Measurements from ENCODE around the gene KRTAP5-1.

The KRTAP5-1 gene

DNA sequence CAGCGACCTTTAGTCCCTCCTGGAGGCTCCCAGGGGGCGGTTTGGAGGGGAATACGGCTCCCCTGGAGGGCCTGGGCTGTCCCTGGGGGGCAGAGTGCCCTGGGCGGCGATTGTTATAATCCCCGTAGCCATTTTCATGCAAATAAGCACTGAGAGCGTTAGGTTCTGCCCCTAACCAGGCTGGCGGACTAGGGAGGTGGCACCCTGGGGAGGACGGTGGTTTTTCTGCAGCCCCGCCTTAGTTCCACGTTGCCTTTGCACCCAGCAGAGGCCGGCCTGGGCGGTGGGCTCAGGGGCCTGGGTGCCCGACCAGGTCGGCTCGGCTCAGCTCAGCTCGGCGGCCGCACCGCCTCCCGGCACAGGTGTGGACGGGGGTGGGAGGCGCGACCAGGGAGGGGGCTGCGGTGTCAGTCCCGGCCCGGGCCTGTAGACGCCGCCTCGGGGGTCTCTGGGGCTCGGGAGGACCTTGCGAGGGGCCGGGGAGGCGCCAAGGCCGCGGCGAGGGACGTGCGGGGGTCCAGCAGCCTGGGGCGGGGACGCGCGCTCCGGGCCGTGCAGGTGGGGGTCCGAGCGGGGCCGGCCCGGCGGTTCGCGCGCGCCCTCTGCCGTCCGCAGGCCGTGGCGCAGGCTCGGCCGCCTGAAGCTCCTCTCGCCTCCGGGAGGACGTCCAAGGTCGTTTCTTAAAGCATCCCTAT lies 10.7 kb downstream of the KRTAP5-1 start:
- peaks cover 23% of the 10 kb centered on the region for H3K36me3 Mint-ChIP-seq (ENCODE audit: insufficient read depth)
- ATAC-seq (replicated peaks; ENCODE audit: extremely low read depth, poor library complexity, severe bottlenecking) (peak; percentile 50), DNase-seq (ENCODE audit: low spot score in 2 of 2) (peak in 1 of 2 donors; percentile 57)
- H3K27ac Mint-ChIP-seq (ENCODE audit: low read depth) = peak overlapping the region; percentile 93
- H3K4me1 Mint-ChIP-seq = peaks cover 16% of the 10 kb centered on the region
- H3K27me3 Mint-ChIP-seq = no peaks in the 10 kb centered on the region
- H3K4me3 Mint-ChIP-seq = peak overlapping the region; percentile 88
- H3K9me3 Mint-ChIP-seq = no peaks in the 10 kb centered on the region

DNA sequence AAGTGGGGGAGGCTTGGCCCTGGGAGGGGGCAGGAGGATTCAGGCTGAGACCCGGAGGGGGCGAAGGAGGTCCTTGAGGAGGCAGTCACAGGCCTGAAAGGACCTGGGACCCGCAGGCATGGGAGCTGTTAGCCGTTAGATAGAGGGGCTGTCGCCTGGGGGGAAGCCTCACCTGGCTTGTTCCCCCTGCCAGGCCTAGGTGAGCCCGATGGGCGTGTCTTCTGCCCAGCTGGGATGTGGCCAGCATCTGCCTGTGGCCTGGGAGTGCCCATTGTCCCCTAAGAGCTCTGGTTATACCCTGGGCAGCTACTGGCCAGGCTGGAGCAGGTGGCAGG lies 11.2 kb downstream of the KRTAP5-1 start:
- Mint-ChIP-seq H3K27me3 (no peaks in the 10 kb centered on the region), H3K9me3 (no peaks in the 10 kb centered on the region), H3K4me1 (peaks cover 21% of the 10 kb centered on the region), H3K4me3 (peak overlapping the region; percentile 88), H3K36me3 (ENCODE audit: insufficient read depth) (peaks cover 25% of the 10 kb centered on the region), H3K27ac (ENCODE audit: low read depth) (peak overlapping the region; percentile 93)
- ATAC-seq (replicated peaks; ENCODE audit: extremely low read depth, poor library complexity, severe bottlenecking) (no peak), DNase-seq (ENCODE audit: low spot score in 2 of 2) (no peak)

DNA sequence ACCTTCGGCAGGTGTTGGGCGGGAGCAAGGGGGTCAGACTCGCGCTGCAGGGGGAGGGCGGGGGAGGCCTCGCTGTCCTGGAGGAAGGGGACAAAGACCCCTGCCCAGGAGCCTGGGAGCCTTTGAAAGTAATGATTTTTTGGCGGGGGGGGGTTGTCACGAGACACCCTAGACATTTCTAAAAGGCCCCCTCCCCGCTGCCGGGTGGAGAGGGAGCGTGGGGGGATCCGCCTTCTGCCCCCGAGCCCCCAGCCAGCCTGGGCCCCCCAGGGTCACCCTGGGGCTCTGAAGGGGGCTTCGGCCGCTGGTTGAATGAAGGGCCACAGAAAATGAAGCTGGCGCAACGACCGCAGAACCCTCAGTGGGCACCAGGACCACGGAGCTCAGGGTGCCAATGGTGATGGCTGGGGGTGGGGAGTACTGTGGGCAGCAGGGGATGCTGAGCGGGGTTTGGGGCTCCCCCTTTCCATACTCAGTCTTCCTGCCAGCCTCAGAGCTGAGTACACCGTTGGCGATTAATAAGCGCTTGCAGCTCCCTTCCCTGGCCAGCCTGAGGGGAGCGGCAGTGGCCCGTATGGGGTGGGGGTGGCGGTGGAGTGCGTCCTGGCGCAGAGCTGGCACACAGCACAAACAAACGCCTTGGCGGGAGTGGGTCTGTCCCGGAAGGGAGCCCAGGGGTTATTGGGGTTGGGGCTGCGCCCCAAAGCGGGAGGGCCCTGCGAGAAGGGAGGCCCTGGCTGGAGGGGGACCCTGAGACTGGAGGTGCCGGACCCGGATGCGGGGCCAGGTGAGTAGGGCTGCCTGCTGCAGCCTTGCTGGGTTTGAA lies 11.8 kb downstream of the KRTAP5-1 start:
- Mint-ChIP-seq H3K9me3 (no peaks in the 10 kb centered on the region), H3K27me3 (no peaks in the 10 kb centered on the region), H3K36me3 (ENCODE audit: insufficient read depth) (peaks cover 31% of the 10 kb centered on the region), H3K27ac (ENCODE audit: low read depth) (peak overlapping the region; percentile 93), H3K4me3 (peak overlapping the region; percentile 88), H3K4me1 (peaks cover 27% of the 10 kb centered on the region)
- peak; percentile 12 for ATAC-seq (replicated peaks; ENCODE audit: extremely low read depth, poor library complexity, severe bottlenecking)
- DNase-seq (ENCODE audit: low spot score in 2 of 2) = peak in 1 of 2 donors; percentile 38

DNA sequence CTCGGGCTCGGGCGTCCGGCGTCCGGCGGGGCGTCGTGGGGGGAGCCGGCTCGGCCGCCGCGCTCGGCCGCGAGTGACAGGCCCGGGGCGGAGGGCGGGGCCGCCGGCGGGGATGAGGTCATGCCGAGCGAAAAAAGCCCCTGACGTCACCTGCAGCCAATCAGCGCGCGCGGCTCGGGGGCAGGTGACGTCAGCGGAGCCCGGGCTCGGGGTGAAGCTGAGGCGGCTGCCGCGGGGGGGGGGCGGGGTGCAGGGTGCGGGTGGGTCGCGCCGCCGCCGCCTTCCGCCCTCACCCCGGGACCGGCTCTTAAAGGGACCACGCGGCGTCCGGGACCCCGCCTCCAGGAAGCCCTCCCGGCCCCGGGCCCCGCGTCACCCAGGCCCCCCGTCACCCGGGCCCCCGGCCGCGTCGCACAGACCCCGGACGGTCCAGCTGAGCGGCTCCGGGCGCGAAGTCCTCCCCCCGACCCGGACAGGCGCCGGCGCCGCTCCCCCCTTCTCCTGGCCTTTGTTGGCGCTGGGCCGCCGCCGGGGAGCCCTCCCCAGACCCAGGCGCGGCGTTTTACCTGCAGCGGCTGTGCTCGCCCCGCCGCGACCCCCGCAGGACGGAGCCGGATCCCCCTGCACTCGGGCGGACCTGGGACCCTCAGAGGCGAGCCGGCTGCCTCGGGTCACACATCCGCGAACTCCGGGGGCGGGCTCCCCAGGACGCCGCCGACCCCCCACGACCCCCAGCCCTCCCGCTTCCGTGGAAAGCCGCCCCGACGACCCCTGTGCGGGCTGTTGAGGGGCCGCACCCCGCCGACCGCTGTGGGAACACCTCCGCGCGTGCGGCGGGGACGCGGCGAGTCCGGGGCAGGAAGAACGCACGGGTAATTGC lies 12.6 kb downstream of the KRTAP5-1 start, which contains the start of gene DUSP8:
TSS of gene DUSP8 (minus strand) at position 75 of the 880 bp plus-strand sequence. CDS start 6,445 bp downstream, outside the sequence.
- DNase-seq (ENCODE audit: low spot score in 2 of 2) (peak; percentile 91 to 93), ATAC-seq (replicated peaks; ENCODE audit: extremely low read depth, poor library complexity, severe bottlenecking) (peak; percentile 45)
- Mint-ChIP-seq H3K27ac (ENCODE audit: low read depth) (peak within 1 kb of the TSS; percentile 93), H3K9me3 (no peaks in the 10 kb centered on the region), H3K4me1 (peaks cover 34% of the 10 kb centered on the region), H3K36me3 (ENCODE audit: insufficient read depth) (peaks cover 34% of the 10 kb centered on the region), H3K4me3 (peak within 1 kb of the TSS; percentile 88), H3K27me3 (no peaks in the 10 kb centered on the region)

DNA sequence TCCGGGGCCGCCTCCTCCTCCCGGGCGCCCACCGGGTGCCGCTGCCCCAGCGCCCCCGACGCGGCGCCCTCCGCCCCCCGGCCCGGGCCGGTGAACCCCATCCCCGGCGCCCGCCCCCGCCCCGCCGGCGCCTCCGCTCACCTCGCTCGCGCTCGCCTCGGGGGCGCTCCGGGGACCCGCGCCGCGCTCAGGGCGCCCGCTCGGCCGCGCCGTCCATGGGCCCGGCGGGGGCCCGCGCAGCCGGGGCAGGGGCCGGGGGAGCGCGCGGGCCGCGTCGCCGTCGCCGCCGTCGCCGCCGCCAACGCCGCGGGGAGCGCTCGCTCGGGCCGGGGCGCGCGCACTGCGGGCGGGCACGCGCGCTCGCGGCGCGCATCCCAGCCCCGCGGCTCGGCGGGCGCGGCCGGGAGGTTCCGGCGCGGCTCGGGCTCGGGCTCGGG lies 13.3 kb downstream of the KRTAP5-1 start:
- H3K9me3 Mint-ChIP-seq = no peaks in the 10 kb centered on the region
- H3K4me1 Mint-ChIP-seq = peaks cover 41% of the 10 kb centered on the region
- no peaks in the 10 kb centered on the region for H3K27me3 Mint-ChIP-seq
- peaks cover 40% of the 10 kb centered on the region for H3K36me3 Mint-ChIP-seq (ENCODE audit: insufficient read depth)
- DNase-seq (ENCODE audit: low spot score in 2 of 2) (no peak), ATAC-seq (replicated peaks; ENCODE audit: extremely low read depth, poor library complexity, severe bottlenecking) (no peak)
- H3K4me3 Mint-ChIP-seq = no peak overlapping the region
- no peak overlapping the region for H3K27ac Mint-ChIP-seq (ENCODE audit: low read depth)

DNA sequence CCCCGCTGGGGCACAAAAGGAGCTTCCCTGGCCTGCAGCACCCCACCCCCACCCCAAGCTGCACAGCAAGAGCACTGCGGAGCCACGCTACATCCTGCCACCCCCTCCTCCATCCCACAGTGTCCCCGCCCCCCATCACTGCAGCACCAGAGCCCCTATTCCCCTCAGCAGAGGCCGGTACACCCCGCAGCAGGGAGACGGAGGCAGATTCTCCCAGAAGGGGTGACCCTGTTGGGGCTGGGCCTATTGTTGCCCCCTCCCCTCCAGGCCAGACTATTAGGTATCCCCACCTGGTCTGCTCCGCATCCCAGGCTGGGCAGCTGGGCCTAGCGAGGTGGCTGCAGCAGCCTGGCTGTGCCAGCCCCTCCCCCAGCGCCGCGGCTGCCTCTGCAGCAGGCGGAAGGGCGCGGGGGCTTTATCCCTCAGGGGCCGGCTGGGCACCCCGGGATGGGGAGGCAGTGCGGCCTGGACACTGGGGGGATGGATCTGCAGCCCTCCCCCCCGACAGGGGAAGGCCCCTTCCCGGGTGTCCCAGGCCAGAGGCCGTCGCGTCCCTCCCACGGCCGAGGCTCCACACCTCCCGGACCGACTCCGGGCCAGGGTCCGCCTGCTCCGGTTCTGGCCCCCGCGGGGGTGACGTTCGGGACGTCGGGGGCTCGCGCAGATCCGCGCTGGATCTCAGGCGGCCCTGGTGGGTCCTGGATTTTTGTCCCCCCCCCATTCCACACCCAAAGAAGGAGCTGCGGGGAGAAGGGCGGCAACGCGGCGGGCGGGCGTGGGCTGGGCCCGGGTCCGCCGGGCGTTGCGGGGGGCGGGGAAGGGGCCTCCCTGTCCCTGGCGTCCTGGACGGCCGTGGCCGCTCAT lies 14.0 kb downstream of the KRTAP5-1 start:
- H3K27me3 Mint-ChIP-seq = no peaks in the 10 kb centered on the region
- H3K4me3 Mint-ChIP-seq = peak overlapping the region; percentile 61
- peaks cover 41% of the 10 kb centered on the region for H3K4me1 Mint-ChIP-seq
- no peaks in the 10 kb centered on the region for H3K9me3 Mint-ChIP-seq
- H3K36me3 Mint-ChIP-seq (ENCODE audit: insufficient read depth) = peaks cover 46% of the 10 kb centered on the region
- H3K27ac Mint-ChIP-seq (ENCODE audit: low read depth) = peak overlapping the region; percentile 92
- no peak for DNase-seq (ENCODE audit: low spot score in 2 of 2)
- no peak for ATAC-seq (replicated peaks; ENCODE audit: extremely low read depth, poor library complexity, severe bottlenecking)

DNA sequence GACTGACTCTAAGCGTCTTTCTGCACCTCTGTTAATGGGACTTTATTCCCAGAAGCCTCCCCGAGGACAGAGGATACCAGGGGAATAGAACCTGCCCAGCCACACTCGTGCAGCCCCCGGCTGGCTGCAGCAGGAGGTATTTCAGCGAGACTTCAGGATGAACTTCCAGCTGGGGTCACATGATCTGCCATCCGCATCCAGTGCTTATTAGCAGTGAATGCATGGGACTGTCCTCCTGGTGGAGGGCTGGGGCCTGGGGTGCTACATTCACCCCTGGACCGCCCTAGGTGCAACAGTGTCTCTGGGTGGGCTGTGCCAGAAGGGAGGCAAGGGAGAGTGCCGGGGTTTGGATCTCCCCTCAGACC lies 14.6 kb downstream of the KRTAP5-1 start:
- peak overlapping the region; percentile 61 for H3K4me3 Mint-ChIP-seq
- H3K4me1 Mint-ChIP-seq = peaks cover 41% of the 10 kb centered on the region
- no peak for DNase-seq (ENCODE audit: low spot score in 2 of 2)
- H3K36me3 Mint-ChIP-seq (ENCODE audit: insufficient read depth) = peaks cover 51% of the 10 kb centered on the region
- ATAC-seq (replicated peaks; ENCODE audit: extremely low read depth, poor library complexity, severe bottlenecking) = no peak
- no peaks in the 10 kb centered on the region for H3K9me3 Mint-ChIP-seq
- peak overlapping the region; percentile 92 for H3K27ac Mint-ChIP-seq (ENCODE audit: low read depth)
- no peaks in the 10 kb centered on the region for H3K27me3 Mint-ChIP-seq

DNA sequence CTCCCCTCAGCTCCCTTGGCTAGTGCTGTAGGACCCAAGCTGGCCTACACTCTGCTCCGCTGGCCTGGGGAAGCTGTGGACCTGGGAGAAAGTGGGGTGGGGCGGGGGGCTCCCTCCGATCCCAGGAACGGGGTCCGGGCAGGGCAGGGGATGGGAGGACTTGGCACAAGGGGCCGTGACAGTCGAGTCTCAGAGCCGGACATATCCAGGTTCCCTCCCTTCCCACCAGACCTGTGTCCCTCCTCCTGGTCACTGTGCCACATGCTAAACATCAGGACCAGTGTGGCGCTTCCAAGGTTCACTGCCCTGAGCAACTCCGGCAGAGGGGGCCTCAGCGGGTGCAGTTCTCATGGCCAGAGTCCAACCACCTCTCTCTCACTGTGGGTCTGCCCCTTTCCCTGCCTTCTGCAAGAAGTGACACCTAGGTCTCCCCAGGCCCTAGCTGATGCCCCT lies 15.1 kb downstream of the KRTAP5-1 start:
- Mint-ChIP-seq H3K27ac (ENCODE audit: low read depth) (peak overlapping the region; percentile 92), H3K4me1 (peaks cover 41% of the 10 kb centered on the region), H3K27me3 (no peaks in the 10 kb centered on the region), H3K36me3 (ENCODE audit: insufficient read depth) (peaks cover 55% of the 10 kb centered on the region), H3K4me3 (peak overlapping the region; percentile 61), H3K9me3 (no peaks in the 10 kb centered on the region)
- no peak for DNase-seq (ENCODE audit: low spot score in 2 of 2)
- ATAC-seq (replicated peaks; ENCODE audit: extremely low read depth, poor library complexity, severe bottlenecking) = no peak

DNA sequence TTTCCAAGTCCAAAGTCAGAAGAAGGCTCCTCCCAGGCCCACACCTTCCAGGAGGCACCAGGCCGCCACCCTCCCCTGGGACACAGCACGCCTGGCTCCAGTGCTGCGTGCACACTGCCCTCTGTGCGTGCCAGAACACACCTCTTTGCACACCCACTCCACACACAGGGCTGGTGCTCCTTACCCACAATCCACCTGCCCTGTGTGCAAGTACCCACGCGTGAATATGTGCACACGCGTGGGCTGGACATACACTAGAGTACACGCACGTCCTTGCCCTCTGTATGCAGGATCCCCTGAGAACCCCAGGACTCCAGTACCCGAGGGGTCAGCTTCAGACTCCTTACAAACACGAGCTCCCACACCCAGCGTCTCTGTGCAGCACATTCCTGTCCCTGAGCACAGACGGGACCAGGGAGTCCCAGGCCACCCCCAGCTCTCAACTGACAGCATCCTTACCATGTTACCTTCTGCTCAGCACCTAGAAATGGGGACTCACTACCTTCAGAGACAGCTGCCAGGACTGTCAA lies 15.8 kb downstream of the KRTAP5-1 start:
- Mint-ChIP-seq H3K27ac (ENCODE audit: low read depth) (peak overlapping the region; percentile 92), H3K9me3 (no peaks in the 10 kb centered on the region), H3K4me3 (peak overlapping the region; percentile 61), H3K4me1 (peaks cover 41% of the 10 kb centered on the region), H3K36me3 (ENCODE audit: insufficient read depth) (peaks cover 60% of the 10 kb centered on the region), H3K27me3 (no peaks in the 10 kb centered on the region)
- ATAC-seq (replicated peaks; ENCODE audit: extremely low read depth, poor library complexity, severe bottlenecking) (no peak), DNase-seq (ENCODE audit: low spot score in 2 of 2) (no peak)

DNA sequence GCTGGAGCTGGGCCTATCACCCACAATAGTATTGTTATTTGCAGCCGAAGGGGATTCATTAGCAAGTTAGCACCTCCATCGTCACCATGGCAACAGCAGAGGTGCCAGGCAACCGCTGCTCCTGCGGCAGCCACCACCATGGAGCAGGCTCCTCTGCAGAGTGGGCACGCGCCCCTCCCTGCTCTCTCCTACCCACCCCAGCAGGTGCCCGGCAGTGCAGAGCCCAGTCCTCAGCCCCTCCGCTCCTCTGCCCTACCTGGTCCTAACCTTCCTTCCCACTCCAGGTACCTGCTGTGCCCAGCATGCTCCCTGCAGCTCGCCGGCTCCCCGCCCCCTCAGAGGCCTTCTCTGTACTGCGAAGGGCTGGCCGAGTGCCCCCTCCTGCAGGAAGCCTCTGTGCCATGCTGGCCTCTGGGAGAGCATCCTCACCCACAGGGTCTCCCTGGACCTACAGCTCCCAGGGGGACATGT lies 16.6 kb downstream of the KRTAP5-1 start:
- Mint-ChIP-seq H3K36me3 (ENCODE audit: insufficient read depth) (peaks cover 60% of the 10 kb centered on the region), H3K27me3 (no peaks in the 10 kb centered on the region), H3K27ac (ENCODE audit: low read depth) (peak overlapping the region; percentile 92), H3K4me1 (peaks cover 34% of the 10 kb centered on the region), H3K4me3 (peak overlapping the region; percentile 61), H3K9me3 (no peaks in the 10 kb centered on the region)
- peak; percentile 56 to 89 for DNase-seq (ENCODE audit: low spot score in 2 of 2)
- ATAC-seq (replicated peaks; ENCODE audit: extremely low read depth, poor library complexity, severe bottlenecking) = peak; percentile 64

DNA sequence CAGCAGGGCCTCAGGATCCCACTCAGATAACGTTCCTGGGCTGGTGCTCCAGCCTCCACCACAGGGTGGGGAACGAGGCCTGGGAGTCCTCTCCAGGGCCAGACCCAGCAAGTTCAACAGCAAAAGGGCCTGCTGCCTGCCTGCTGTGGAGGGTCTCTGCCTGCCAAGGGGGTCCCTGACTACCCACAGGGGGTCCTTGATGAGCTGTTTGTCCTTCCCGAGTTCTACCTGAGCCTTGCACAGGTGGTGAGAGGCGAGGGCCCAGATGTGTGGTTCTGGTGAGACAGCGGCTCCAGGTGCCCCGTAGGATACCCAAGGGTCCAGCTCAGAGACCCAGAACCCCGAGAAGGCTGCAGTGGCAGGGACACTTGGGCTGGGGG lies 17.4 kb downstream of the KRTAP5-1 start:
- Mint-ChIP-seq H3K4me1 (peaks cover 30% of the 10 kb centered on the region), H3K36me3 (ENCODE audit: insufficient read depth) (peaks cover 59% of the 10 kb centered on the region), H3K9me3 (no peaks in the 10 kb centered on the region), H3K27me3 (no peaks in the 10 kb centered on the region), H3K27ac (ENCODE audit: low read depth) (peak overlapping the region; percentile 92), H3K4me3 (peak overlapping the region; percentile 50)
- ATAC-seq (replicated peaks; ENCODE audit: extremely low read depth, poor library complexity, severe bottlenecking) (no peak), DNase-seq (ENCODE audit: low spot score in 2 of 2) (no peak)

All from central memory CD8-positive, alpha-beta T cell (primary cell).